ENCODE measurements around the gene IFIT5.
"Not testable (repeated sequence)": the region's sequence is repeated elsewhere in the genome, so short reads cannot be mapped to it uniquely, and the experiment has no call there.

IFIT5 gene

GRCh38 chr10:89395141-89395540 is 19.2 kb upstream of the IFIT5 start:
- no peak for FAIRE-seq

GRCh38 chr10:89398003-89398749 is 16.2 kb upstream of the IFIT5 start:
- no peak for FAIRE-seq

- FAIRE-seq, result no peak
Observed at GRCh38 chr10:89399956-89400355, 14.4 kb upstream of the IFIT5 start.

GRCh38 chr10:89403043-89403442 is 11.3 kb upstream of the IFIT5 start:
- FAIRE-seq, result no peak

GRCh38 chr10:89404104-89405047 is 10.0 kb upstream of the IFIT5 start:
- no peak for FAIRE-seq

- FAIRE-seq, result not testable (repeated sequence)
Observed at GRCh38 chr10:89406178-89406577, 8.2 kb upstream of the IFIT5 start.

GRCh38 chr10:89407792-89408191 is 6.6 kb upstream of the IFIT5 start:
- FAIRE-seq, result not testable (repeated sequence)

- not testable (repeated sequence) for FAIRE-seq
Observed at GRCh38 chr10:89409282-89409681, 5.1 kb upstream of the IFIT5 start.

- not testable (repeated sequence) for FAIRE-seq
Observed at GRCh38 chr10:89410551-89410950, 3.8 kb upstream of the IFIT5 start.

GRCh38 chr10:89411135-89411534 is 3.2 kb upstream of the IFIT5 start:
- FAIRE-seq, result not testable (repeated sequence)

- FAIRE-seq, result not testable (repeated sequence)
Observed at GRCh38 chr10:89412276-89412675, 2.1 kb upstream of the IFIT5 start.

GRCh38 chr10:89413398-89413912 is 913 bp upstream of the IFIT5 start:
- FAIRE-seq, result no peak

- FAIRE-seq, result no peak
Observed at GRCh38 chr10:89414879-89415821, 782 bp downstream of the IFIT5 start.

GRCh38 chr10:89416465-89416864 is 2.1 kb downstream of the IFIT5 start:
- no peak for FAIRE-seq

GRCh38 chr10:89419548-89419947 is 5.2 kb downstream of the IFIT5 start:
- FAIRE-seq, result no peak

- FAIRE-seq, result no peak
Observed at GRCh38 chr10:89421018-89421476, 6.7 kb downstream of the IFIT5 start.

GRCh38 chr10:89425000-89425399 is 10.6 kb downstream of the IFIT5 start:
- FAIRE-seq, result peak; percentile 11

GRCh38 chr10:89426230-89426868 is 12.0 kb downstream of the IFIT5 start:
- FAIRE-seq, result peak; percentile 97

- no peak for FAIRE-seq
Observed at GRCh38 chr10:89427629-89428028, 13.3 kb downstream of the IFIT5 start.

- FAIRE-seq, result no peak
Observed at GRCh38 chr10:89428877-89429276, 14.5 kb downstream of the IFIT5 start.

- FAIRE-seq, result no peak
Observed at GRCh38 chr10:89431977-89432376, 17.6 kb downstream of the IFIT5 start.

GRCh38 chr10:89438525-89438924 is 24.2 kb downstream of the IFIT5 start:
- no peak for FAIRE-seq
